Measurements from ENCODE around the gene TTC1. TPM values are rescaled to one million over a fixed set of nuclear protein-coding genes. Genes with fewer than 3 reads are reported as not detected.
"Not testable (repeated sequence)": the region's sequence is repeated elsewhere in the genome, so short reads cannot be mapped to it uniquely, and the experiment has no call there.

Gene TTC1
- total RNA-seq, 1 donor from 2014 or later: 50.0 TPM

DNA sequence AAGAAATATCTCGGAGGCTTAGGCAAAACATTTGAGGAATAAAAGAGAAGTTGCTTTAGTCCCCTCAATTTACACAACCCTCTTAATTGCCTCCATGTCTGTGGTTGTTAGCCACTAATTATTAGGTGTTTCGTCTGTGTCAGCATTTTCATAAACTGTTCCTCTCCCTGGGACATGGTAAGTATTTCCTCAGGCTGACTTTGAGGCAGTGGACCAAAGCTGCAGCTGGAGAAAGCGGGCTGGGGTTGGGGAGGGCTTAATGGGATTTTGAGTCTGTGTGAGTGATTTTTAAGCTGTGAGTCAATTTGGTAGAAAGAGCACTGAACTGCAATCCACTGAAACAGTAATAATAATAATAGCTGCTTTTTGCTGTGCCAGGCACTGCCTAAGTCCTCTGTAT lies 13.0 kb upstream of the TTC1 start:
- DNase-seq (ENCODE audit: low read depth in 2 of 2): no peak

DNA sequence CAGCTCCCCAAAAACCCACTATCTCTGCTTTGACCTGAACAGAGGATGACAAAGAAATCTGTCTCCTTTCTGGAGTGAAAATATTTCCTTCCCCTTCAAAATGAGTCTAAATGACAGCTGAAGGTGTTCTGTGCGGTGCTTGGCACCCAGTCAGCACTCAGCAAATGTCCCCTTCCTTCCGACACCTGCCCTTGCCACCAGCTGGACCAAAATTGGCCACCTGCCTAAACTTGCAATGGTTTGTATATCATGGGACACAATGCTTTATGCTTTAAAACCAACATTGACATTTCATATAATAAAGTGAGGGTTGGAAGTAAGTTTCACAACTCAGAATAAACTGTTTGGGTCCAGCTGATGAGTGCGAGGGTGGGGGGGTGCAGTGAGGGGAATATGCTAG lies 7.5 kb upstream of the TTC1 start:
- no peak for DNase-seq (ENCODE audit: low read depth in 2 of 2)

DNA sequence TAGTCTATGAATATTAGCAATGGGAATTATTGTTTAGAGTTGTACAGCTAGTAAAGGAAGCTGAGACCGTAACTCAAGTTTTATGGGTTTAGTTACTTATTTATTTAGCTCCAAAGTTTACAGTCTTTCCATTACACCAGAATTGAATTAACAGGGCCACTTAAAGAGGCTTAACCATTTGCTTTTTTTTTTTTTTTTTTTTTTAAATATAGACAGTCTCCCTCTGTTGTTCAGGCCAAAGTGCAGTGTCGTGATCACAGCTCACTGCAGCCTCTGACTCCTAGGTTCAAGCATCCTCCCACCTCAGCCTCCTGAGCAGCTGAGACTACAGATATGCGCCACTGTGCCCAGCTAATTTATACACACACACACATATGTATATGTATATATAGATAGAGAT lies 1.4 kb upstream of the TTC1 start:
- DNase-seq (ENCODE audit: low read depth in 2 of 2): no peak

DNA sequence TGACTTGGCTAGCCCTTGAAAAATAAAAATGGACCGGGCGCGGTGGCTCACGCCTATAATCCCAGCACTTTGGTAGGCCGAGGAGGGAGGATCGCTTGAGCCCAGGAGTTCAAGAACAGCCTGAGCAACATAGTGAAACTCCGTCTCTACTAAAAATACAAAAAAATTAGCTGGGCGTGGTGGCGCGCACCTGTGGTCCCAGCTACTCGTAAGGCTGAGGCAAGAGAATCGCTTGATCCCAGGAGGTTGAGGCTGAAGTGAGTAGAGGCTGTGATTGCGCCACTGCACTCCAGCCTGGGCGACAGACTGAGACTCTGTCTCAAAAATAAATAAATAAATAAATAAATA lies 436 bp upstream of the TTC1 start:
- not testable (repeated sequence) for DNase-seq (ENCODE audit: low read depth in 2 of 2)

DNA sequence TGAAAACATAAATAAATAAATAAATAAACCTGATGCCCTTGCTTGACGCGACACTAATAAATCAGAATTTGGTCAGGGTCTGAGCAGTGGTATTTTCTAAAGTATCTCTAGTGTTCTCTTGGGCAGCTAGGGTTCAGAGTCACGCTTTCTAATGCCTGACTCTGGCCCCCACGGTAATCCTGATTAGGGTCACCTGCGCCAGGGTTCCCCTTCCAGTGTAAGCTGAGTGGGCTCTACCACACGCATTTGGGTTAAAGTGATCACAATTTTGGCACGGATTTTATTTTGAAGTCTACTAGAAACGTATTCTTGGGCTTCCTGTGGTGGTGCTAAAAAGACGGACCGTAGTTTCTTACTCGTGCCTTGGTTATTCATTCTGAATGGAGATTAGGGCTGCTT lies 651 bp downstream of the TTC1 start:
- no peak for DNase-seq (ENCODE audit: low read depth in 2 of 2)

DNA sequence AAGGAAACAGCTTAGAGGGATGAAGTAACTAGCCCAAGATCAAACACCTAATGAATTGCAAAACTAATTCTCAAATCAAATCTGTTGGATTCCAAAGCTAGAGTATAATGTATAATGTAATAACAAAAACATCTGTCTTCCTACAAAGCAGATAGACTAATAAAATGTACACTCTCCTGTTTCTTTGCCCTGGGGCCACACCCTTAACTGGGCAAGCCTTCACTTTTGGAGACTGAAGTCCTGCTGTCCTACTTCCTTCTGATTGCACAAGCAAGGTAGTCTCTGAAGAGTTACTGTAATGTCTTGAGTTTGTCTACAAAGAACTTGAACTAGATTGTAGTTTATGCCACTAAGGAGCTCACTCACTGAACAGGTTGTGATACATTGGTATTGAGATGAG lies 2.5 kb downstream of the TTC1 start:
- no peak for DNase-seq (ENCODE audit: low read depth in 2 of 2)

DNA sequence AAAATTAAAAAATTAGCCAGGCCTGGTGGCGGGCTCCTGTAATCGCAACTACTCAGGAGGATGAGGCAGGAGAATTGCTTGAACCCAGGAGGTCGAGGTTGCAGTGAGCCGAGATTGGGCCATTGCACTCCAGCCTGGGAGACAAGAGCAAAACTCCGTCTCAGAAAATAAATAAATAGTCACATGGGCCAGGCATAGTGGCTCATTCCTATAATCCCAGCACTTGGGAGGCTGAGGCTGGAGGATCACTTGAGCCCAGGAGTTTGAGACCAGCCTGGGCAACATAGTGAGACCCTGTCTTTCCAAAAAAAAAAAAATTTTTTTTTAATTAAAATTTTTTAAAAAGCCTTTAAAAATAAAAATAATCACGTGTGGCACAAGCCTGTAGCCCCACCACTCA lies 5.3 kb downstream of the TTC1 start:
- not testable (repeated sequence) for DNase-seq (ENCODE audit: low read depth in 2 of 2)

DNA sequence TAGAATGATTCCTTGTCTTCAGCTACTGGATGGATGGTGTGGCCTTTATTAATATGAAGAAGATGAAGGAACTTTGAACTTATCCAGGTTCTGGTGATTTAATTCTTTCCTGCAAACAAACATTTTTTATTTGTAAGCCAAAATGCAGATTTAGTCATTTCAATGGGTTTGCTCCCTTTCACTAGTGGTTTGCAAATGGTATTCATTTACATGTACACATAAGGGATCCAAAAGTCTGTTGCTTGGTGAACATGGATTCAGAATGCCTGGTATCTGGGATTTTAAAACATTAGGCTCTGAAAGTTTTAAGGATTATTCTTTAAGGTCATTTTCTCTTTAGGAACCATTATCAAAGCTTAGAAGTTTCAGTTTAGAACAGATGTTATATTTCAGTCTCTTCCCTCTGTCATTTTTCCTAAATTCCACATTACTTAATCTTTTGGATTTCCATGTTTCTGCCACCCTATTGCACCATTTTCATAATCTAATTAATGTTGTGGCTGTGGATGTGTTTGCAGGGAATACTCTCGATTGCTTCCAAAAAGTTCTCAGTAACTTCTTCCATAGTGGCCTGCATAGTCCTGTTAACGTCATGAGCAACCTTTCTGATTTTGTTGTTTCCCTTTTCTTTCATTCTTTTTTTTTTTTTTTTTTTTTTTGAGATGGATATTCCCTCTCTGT lies 10.1 kb downstream of the TTC1 start:
- DNase-seq (ENCODE audit: low read depth in 2 of 2): no peak

DNA sequence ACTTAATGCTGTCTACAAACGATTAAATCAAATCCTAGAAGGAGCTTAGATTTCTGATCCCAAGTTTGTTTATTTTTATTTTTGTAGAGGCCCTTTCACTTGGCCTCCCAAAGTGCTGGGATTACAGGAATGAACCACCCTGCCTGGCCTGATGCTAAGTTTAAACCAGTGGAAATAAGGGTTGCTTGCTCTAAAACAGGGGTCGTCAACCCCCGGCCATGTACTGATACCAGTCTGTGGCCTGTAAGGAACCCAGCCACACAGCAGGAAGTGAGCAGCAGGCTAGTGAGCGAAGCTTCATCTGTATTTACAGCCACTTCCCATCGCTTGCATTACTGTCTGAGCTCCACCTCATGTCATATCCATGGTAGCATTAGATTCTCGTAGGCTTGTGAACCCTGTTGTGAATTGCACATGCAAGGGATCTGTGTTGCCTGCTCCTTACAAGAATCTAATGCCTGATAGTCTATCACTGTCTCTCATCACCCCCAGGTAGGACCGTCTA lies 11.4 kb downstream of the TTC1 start:
- DNase-seq (ENCODE audit: low read depth in 2 of 2): peak; percentile 57 to 67

DNA sequence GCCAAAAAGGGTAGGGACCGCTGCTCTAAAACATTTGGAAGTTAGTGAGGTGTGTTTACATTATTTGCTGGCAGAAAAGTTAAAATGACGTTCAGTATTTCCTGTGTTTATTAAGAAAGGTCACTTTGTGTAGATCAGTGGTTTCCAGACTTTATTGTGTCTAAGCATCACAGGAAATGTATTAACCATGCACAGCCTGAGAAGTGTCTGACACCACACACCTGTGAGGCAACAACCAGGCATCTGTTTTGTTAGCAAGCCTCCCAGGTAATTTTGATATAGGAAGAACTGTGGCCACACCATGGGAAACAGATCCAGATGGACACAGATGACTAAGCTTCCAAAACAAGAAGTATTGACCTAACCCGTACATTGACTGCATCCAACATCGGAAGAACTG lies 12.0 kb downstream of the TTC1 start:
- peak; percentile 84 to 88 for DNase-seq (ENCODE audit: low read depth in 2 of 2)

DNA sequence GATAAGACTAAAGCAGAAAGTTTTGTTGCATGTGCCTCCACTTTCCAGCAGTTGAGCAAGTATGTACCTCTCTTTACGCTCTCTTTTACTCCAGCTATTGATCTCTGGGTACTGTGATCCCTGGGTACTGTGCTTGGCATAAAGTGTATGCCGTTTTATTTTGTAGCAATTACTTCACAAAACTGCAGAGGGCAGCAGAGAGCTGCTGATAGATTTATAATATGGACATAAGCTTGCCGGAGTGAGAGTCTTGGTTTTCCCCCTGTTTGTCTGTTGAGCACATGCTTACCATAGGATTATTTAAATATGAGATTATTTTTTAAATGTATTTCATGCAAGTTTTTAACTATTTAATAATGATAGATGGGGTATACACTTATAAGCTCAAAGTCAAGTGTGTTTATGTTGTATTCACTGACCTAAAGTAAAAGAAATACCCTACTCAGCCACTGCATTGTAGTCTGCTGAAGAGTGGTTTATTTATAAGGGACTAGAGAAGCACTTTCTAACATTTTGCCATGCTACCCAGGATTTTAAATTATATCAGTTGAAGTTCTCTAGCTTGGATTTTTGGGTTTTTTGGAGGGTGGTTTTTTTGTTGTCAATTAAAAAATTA lies 13.0 kb downstream of the TTC1 start:
- DNase-seq (ENCODE audit: low read depth in 2 of 2): peak; percentile 79 to 89

DNA sequence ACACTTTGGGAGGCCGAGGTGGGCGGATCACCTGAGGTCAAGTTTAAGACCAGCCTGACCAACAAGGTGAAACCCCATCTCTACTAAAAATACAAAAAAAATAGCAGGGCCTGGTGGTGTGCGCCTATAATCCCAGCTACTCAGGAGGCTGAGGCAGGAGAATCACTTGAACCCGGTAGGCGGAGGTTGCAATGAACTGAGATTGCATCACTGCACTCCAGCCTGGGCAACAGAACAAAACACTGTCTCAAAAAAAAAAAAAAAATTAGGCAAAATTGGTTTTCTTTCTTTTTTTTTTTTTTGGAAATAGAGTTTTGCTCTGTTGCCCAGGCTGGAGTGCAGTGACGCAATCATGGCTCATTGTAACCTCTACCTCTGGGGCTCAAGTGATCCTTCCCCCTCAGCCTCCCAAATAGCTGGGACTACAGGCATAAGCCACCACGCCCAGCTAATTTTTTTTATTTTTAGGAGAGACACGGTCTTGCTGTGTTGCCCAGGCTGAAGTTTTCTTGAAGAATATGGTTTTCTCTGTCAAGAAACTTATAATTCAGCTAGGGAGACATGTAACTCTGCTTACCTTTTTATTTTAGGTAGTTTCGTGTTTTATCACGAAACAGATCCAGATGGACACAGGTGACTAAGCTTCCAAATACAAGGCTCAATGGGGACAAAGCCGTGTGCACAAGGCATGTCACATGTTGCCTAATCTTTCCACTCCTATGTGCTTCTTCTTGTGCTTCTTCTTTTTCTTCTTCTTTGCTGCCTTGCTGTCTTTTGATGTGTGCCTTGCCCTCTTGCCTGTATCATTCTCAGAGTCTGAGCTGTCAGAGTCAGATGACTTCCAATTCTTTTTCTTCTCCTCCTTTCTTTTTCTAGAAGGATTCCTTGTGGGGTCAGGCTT lies 14.3 kb downstream of the TTC1 start:
- no peak for DNase-seq (ENCODE audit: low read depth in 2 of 2)

DNA sequence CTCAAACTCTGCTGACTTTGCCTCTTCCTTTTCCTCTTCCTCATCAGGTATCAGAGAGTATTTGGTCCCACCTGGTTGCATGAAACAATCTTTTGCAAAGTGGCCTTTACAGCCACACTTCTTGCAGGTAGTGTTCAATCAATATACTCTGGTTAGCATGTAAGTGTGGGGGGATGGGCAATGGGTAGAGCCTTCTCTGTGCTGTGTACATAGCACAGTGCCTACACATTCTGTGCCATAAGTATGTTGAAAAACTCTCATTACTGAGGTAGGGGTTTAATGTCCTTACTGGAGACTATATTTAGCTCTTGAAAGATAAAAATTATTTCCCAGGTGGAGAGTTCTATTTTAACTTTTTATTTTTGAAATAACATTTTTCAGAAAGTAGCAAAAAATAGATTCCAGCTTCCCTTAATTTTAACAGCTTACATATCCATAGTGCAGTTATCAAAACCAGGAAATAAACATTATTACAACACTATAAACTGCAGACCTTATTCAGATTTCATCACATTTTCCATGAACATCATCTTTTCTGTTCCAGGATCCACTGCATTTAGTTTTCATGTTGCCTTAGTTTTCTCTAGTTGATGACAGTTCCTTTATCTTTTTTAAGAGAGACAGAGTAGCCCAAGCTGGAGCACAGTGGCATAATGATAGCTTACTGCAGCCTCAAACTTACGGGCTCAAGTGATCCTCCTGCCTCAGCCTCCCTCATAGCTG lies 15.1 kb downstream of the TTC1 start:
- peak in 1 of 2 donors; percentile 66 for DNase-seq (ENCODE audit: low read depth in 2 of 2)

DNA sequence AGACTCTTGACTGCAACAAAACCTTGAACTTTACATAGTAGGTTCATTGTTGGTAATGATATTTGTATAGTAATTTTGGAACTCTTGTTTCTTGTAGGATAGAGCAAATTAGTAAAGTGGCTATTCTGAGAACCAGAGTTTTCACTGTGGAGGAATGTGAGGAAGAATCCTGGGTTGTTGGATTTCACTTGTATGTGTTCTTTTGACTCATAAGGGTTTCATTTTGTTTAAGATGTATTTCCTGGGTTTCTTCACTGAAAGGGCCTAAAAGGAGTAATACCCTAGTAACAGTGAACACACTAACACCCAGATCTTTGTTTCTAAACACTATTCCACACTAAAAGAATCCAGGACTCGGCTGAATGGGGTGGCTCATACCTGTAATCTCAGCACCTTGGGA lies 20.1 kb downstream of the TTC1 start:
- DNase-seq (ENCODE audit: low read depth in 2 of 2): no peak

DNA sequence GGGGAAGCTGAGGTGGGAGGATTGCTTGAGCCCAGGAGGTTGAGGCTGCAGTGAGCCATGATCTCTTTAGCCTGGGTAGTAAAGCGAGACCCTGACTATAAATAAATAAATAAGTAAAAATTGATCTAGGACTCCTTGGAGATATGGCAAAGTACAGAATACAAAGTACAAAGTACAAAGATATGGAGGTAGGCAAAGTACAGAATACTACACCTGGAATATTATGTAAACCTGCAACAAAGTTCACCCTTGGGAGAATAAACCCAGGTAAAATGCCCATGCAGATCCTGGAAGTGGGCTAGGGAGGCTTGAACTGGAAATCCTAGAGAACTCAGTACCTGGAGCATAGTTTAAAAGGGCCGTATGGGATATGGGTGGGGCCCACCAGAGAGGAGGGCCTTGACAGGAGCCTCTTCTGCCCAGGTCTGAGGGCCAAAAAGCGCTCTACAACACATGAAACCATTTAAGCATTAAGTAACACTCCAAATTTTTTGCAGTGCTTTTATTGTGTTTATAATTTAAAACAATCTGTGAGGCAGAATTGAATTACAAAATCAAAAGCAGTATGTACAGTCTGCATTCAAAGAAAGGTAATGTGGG lies 20.7 kb downstream of the TTC1 start:
- no peak for DNase-seq (ENCODE audit: low read depth in 2 of 2)

DNA sequence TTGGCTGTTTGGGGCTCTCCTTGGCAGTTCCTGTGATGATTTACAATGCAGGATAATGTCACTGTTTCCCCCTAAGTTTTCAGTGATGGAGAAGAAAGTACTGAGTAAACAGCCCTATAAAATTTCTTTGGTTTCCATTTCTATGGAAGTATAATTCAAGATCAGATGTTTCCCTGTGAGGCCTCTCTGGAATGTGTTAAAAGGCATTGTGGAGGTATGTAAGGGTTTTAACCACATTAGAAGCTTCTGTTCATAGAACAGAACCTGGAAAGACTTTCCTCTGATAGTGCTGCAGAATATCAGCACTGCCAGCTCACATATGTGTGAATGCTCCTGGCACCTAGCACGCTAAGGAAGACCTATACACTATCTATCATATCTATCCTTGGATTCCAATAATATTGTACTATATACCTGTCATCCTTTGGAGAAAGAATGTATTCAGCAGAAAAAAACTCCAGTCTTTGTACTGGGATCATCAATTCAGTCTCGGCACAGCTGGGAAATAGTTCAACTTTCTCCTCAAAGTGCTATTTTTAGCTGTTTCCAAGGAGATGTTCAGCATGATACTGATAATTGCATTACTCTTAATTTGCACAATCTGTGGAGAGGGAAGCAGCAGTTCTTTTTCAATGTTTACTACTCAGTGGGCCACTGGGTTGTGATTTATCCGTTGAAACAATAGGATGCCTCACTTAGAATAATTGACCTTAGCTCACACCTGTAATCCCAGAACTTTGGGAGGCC lies 21.9 kb downstream of the TTC1 start:
- no peak for DNase-seq (ENCODE audit: low read depth in 2 of 2)

DNA sequence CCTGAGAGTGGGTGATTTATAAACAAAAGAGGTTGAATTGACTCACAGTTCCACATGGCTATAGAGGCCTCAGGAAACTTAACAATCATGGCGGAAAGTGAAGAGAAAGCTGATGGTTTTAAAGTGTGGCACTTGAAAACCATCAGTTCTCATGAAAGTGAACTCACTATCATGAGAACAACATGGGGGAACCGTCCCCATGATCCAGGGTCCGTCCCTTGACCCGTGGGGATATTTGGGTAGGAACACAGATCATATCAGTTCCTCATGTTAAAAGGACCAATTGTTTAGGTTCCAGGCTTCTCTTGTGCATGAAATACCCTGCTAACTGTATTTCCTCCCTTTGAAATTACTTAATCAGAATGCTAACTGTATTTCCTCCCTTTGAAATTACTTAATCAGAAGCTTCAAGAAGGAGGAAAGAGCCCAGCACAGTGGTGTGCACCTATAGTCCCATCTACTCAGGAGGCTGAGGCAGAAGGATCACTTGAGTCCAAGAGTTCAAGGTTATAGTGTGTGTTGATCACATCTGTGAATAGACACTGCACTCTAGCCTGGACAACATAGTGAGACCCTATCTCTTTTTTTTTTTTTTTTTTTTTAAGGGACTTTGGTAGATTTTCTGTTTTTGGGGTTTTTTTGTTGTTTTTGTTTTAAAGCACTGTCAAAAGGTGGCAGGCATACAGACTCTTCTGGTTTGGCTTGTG lies 24.8 kb downstream of the TTC1 start:
- DNase-seq (ENCODE audit: low read depth in 2 of 2): peak in 1 of 2 donors; percentile 33

DNA sequence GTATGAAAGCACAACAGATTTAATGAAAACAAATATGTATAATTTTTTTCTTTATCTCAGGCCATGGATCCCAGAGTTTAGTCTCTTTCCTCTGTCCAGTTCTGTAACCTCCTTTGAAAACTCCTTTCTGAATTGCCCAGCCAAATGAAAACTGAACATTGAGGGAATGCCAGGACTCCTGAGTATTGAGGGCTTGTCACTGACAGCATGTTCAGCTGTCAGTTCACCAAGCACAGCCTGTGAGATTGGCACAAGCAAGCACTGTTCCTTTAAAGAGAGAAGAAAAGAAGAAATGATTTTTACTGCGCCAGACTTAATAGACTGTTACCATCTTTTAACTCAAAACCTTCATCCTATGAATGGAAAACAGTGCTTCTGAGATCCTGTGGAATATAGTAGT lies 27.3 kb downstream of the TTC1 start:
- no peak for DNase-seq (ENCODE audit: low read depth in 2 of 2)

DNA sequence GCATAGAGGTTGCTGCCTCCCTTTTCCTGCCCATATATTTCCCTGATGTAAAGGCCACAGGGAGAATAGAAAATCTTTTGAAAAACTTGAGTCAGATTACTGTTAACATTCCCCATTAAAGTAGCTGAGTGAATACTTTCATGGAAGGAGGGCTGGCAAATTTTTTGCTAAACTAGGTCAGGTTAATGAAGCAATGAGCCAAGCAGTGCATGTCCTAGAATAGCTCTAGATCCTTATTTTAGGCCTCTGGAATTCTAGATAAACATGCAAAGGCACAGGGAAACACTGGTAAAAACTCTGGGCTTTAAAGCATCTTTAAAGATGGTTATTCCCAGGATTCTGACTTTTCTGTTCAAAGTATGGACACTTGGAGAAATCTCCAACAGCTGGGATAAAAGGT lies 27.9 kb downstream of the TTC1 start:
- DNase-seq (ENCODE audit: low read depth in 2 of 2): no peak

All from lung microvascular endothelial cell (primary cell).